Measurements from ENCODE around the gene ARHGEF28. TPM values are rescaled to one million over a fixed set of nuclear protein-coding genes. Genes with fewer than 3 reads are reported as not detected.

ARHGEF28 gene
- total RNA-seq, 1 donor from 2014 or later: 0.11 TPM

DNA sequence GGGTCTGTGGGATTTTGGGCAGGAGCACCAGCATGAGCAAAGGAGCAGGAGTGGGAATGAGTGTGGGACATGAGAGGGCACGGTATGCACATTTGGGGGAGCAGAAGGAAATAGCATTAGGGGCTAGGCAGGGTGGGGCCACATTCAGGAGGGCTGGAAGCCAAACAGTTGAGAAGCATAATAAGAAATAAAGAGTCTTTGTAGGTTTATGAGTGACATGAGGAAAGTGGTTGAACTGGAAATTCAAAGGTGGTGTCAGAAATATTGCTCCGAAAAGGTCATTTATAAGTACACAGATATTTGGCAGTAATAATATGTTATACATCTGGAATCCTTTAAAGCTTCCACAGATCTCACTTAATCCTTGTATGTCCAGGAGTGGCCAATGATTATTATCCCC lies 26.4 kb downstream of the ARHGEF28 start:
- peaks cover 11% of the 10 kb centered on the region for H3K27me3 Mint-ChIP-seq (ENCODE audit: low read depth)
- no peak for DNase-seq (ENCODE audit: low spot score)
- no peaks in the 10 kb centered on the region for H3K36me3 Mint-ChIP-seq (ENCODE audit: low read depth)
- no peak overlapping the region for H3K4me3 Mint-ChIP-seq (ENCODE audit: low read depth)
- H3K4me1 Mint-ChIP-seq (ENCODE audit: low read depth): no peaks in the 10 kb centered on the region
- no peaks in the 10 kb centered on the region for H3K9me3 Mint-ChIP-seq
- H3K27ac Mint-ChIP-seq: no peak overlapping the region
- intact Hi-C loops (cut with micrococcal nuclease): no loop called here

DNA sequence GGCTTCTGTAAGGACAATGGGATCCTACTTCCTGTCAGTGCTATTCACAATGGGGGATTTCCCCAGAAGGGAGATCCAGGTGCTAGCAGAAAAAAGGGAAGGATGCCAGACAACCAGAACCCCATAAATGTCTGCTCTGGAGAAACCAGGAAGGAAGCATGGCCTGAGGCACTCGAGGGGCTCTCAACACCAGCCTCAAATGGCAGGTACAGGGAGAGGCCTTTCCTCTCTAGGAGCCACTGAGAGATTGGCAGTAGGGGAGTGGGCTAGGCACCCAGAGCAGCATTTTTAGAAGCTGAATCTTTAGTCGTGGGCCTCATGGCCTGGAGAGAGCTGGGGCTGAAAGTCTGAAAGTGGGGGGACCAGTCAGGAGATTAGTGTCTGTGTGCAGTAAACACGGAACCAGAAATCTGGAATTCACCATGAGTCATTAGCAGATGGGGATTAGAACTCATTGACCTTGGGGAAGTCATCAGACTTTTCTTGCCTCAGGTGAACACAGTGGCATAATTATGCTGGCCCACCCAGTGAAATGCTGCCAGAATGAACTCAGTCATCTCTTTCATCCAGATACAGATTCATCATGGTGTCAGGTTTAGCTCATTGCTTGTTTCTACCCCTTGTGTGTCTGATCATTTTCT lies 28.3 kb downstream of the ARHGEF28 start:
- intact Hi-C loops (cut with micrococcal nuclease): no loop called here
- Mint-ChIP-seq H3K9me3 (no peaks in the 10 kb centered on the region), H3K27me3 (ENCODE audit: low read depth) (peaks cover 2% of the 10 kb centered on the region), H3K36me3 (ENCODE audit: low read depth) (no peaks in the 10 kb centered on the region), H3K4me3 (ENCODE audit: low read depth) (no peak overlapping the region), H3K4me1 (ENCODE audit: low read depth) (no peaks in the 10 kb centered on the region), H3K27ac (no peak overlapping the region)
- DNase-seq (ENCODE audit: low spot score): no peak

DNA sequence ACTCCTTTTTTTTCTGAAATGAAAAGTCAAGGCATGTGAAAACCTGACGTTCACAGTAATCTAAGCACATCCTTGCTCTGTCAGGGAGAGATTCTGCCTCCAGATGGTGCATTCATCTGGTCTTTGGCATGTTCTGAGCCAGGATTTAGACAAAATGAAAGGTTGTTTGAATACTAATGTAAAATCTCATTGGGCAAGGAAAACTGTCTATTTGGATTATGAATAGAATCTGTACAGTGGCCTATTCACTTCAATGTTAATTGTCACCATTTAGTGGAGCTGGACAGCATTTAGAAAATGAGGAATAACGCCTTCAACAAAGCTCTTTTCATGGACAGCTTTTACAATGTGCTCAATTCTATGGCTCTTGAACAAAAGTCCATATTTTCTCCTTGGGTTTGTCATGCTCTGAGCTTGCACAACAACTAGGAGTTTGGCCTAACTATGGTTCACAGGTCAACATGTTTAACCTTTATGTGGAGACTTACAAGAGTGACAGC lies 28.9 kb downstream of the ARHGEF28 start:
- Mint-ChIP-seq H3K4me3 (ENCODE audit: low read depth) (no peak overlapping the region), H3K27me3 (ENCODE audit: low read depth) (peaks cover 2% of the 10 kb centered on the region), H3K9me3 (no peaks in the 10 kb centered on the region), H3K36me3 (ENCODE audit: low read depth) (no peaks in the 10 kb centered on the region), H3K27ac (no peak overlapping the region), H3K4me1 (ENCODE audit: low read depth) (no peaks in the 10 kb centered on the region)
- intact Hi-C loops (cut with micrococcal nuclease): no loop called here
- DNase-seq (ENCODE audit: low spot score): no peak

DNA sequence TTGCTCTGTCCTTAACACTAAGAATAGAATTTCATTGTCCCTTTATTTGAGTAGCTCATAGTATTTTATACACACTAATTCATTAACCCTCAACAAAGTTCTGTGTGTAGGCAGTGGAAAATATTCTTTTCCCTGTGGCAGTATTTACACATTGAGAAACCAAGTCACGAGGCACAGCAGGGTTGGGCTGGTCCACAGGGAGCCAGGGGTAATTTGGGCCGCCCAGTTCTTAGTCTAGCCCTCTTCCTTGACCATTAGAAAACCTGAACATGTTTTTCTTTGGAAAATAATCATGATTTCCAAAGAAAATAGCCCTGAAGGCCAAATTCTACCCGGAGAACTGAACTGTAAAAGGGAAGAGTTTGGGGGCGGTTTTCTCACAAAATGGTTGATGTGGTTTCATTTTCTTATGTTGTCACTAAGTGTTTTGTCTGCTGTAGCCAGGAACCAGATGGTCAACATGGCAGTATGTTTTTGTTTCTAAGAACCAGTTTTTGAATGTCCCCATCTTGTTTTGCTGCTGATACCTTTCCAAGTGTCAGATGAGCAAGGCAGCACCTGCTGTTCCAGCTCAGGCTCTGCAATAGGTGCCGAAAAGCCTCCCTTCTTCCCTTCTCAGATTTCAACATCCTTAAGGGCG lies 29.6 kb downstream of the ARHGEF28 start:
- Mint-ChIP-seq H3K9me3 (no peaks in the 10 kb centered on the region), H3K27ac (no peak overlapping the region), H3K27me3 (ENCODE audit: low read depth) (peaks cover 7% of the 10 kb centered on the region), H3K4me3 (ENCODE audit: low read depth) (no peak overlapping the region), H3K36me3 (ENCODE audit: low read depth) (no peaks in the 10 kb centered on the region), H3K4me1 (ENCODE audit: low read depth) (no peaks in the 10 kb centered on the region)
- intact Hi-C loops (cut with micrococcal nuclease): no loop called here
- DNase-seq (ENCODE audit: low spot score): no peak

DNA sequence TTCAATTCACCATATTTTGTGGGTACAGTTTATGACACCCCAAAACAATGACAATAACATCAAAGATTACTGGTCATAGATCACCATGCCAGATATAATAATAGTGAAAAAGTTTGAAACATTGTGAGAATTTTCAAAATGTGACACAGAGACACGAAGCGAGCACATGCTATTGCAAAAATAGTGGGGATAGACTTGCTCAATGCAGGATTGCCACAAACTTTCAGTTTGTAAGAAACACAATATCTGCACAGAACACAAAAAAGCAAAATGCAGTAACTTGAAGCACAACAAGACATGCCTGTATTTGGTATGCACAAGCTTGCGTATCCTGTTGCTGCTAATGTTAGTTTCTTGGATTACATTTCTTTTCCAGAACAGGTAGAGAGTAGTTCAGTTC lies 35.8 kb downstream of the ARHGEF28 start:
- Mint-ChIP-seq H3K9me3 (no peaks in the 10 kb centered on the region), H3K36me3 (ENCODE audit: low read depth) (no peaks in the 10 kb centered on the region), H3K4me3 (ENCODE audit: low read depth) (no peak overlapping the region), H3K27ac (no peak overlapping the region), H3K27me3 (ENCODE audit: low read depth) (peaks cover 17% of the 10 kb centered on the region), H3K4me1 (ENCODE audit: low read depth) (no peaks in the 10 kb centered on the region)
- intact Hi-C loops (cut with micrococcal nuclease): no loop called here
- no peak for DNase-seq (ENCODE audit: low spot score)

DNA sequence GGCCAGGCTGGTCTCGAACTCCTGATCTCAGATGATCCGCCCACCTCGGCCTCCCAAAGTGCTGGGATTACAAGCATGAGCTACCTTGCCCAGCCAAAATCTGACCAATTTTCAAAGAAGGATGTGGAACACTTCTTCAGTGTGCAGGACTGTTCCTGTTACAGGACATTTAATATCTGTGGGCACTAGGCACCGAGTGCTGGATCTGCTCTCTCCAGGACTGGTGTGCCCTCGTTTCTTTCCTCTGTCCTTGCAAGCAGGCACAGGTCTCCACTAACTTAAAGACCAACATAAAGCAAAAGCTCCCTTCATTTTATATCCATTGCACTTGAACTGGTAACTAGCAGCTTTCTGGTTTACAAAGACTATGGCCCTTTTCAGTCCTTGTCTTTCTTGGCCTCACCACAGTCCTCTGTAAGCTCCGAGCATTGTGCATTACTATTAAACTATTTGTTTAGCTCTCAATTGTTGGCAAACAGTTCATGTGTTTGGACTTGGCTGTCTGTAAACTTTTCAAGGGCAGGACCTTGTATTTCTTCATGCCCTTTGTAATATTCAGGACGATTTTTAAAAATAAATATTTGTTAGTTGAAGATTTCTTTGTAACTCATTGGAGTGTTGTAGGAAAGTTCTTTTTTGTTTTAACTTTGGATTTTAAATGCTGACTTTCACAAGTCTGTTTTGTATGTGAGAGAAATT lies 37.3 kb downstream of the ARHGEF28 start:
- peaks cover 25% of the 10 kb centered on the region for H3K27me3 Mint-ChIP-seq (ENCODE audit: low read depth)
- no peak overlapping the region for H3K27ac Mint-ChIP-seq
- no peaks in the 10 kb centered on the region for H3K36me3 Mint-ChIP-seq (ENCODE audit: low read depth)
- intact Hi-C loops (cut with micrococcal nuclease): no loop called here
- no peaks in the 10 kb centered on the region for H3K4me1 Mint-ChIP-seq (ENCODE audit: low read depth)
- no peak overlapping the region for H3K4me3 Mint-ChIP-seq (ENCODE audit: low read depth)
- no peaks in the 10 kb centered on the region for H3K9me3 Mint-ChIP-seq
- no peak for DNase-seq (ENCODE audit: low spot score)

DNA sequence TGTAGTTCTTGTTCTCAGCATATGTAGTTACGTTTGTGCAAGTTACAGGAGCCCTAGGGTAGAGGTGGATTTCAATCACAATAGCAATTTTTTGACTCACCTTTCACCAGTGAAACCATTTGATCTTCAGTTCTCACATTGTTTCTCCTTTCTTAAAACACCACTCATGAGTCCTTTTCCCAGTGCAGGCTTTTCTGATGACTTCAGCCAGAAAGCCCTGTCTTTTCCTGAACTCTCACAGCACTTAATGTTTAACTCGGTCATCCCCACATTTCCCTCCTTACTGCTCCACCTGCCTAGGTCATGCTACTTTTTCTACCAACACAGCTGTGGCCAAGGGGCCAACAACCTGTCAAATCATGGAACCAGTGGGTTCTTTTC lies 37.9 kb downstream of the ARHGEF28 start:
- no peak for DNase-seq (ENCODE audit: low spot score)
- no peaks in the 10 kb centered on the region for H3K36me3 Mint-ChIP-seq (ENCODE audit: low read depth)
- H3K27ac Mint-ChIP-seq: no peak overlapping the region
- no peaks in the 10 kb centered on the region for H3K9me3 Mint-ChIP-seq
- intact Hi-C loops (cut with micrococcal nuclease): no loop called here
- no peak overlapping the region for H3K4me3 Mint-ChIP-seq (ENCODE audit: low read depth)
- H3K4me1 Mint-ChIP-seq (ENCODE audit: low read depth): no peaks in the 10 kb centered on the region
- H3K27me3 Mint-ChIP-seq (ENCODE audit: low read depth): peaks cover 25% of the 10 kb centered on the region

DNA sequence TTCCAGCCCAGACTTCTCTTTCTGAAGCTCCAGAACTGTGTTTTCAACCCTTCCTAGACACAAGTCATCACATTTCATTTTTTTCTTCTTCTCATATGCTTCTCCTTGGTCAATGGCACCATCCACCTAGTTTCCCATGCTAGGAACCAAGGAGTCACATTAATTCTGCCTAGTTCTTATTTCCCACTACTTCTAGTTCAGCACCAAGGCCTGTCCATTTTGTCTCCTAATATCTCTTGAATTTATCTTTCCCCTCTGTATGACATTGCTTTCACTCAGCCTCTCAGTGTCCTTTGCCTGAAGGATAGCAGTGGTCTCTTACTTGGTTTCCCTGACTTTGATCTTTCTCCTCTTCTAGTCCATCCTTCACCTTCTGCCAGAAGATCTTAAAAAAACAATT lies 38.8 kb downstream of the ARHGEF28 start:
- no peak for DNase-seq (ENCODE audit: low spot score)
- no peak overlapping the region for H3K27ac Mint-ChIP-seq
- peaks cover 25% of the 10 kb centered on the region for H3K27me3 Mint-ChIP-seq (ENCODE audit: low read depth)
- H3K9me3 Mint-ChIP-seq: no peaks in the 10 kb centered on the region
- intact Hi-C loops (cut with micrococcal nuclease): no loop called here
- H3K4me3 Mint-ChIP-seq (ENCODE audit: low read depth): no peak overlapping the region
- H3K4me1 Mint-ChIP-seq (ENCODE audit: low read depth): no peaks in the 10 kb centered on the region
- no peaks in the 10 kb centered on the region for H3K36me3 Mint-ChIP-seq (ENCODE audit: low read depth)

DNA sequence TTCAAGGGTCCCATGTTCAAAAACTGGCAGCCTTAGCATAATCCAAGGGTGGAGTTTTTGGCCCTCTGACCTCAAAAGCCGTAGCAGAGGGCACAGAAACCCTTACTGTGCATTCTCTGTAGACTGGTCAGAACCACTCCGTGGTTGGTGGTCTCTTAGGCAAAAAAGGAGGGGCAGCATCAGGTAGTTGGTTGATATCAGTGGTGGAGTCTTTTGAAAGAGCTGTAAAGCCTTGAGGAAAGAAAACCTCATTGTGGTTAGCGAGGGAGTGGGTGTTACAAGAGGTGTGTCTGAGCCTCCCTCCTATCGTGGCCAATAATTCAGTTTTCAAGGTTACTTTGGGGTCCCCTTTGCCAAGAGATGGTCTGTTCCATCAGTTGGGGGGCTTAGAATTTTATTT lies 40.9 kb downstream of the ARHGEF28 start:
- no peak overlapping the region for H3K4me3 Mint-ChIP-seq (ENCODE audit: low read depth)
- H3K4me1 Mint-ChIP-seq (ENCODE audit: low read depth): no peaks in the 10 kb centered on the region
- peaks cover 24% of the 10 kb centered on the region for H3K27me3 Mint-ChIP-seq (ENCODE audit: low read depth)
- H3K27ac Mint-ChIP-seq: no peak overlapping the region
- intact Hi-C loops (cut with micrococcal nuclease): no loop called here
- no peak for DNase-seq (ENCODE audit: low spot score)
- no peaks in the 10 kb centered on the region for H3K9me3 Mint-ChIP-seq
- no peaks in the 10 kb centered on the region for H3K36me3 Mint-ChIP-seq (ENCODE audit: low read depth)

DNA sequence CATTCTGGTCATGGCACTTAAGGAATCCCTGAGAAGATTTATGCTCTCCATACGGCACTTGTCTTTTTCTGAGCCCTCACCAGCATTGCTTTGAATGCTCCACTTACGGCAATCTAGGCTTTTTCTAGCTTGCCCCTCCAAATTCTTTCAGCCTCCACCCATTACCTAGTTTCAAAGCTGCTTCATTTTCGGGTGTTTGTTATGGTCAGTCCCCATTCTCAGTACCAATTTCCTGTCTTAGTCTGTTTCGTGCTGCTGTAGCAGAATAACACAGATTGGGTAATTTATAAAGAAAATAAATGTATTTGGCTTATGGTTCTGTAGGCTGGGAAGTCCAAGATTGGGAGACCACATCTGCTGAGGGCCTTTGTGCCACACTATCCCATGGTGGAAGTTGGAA lies 42.0 kb downstream of the ARHGEF28 start:
- Mint-ChIP-seq H3K27ac (no peak overlapping the region), H3K4me3 (ENCODE audit: low read depth) (no peak overlapping the region), H3K27me3 (ENCODE audit: low read depth) (peaks cover 24% of the 10 kb centered on the region), H3K36me3 (ENCODE audit: low read depth) (no peaks in the 10 kb centered on the region), H3K4me1 (ENCODE audit: low read depth) (no peaks in the 10 kb centered on the region), H3K9me3 (no peaks in the 10 kb centered on the region)
- no peak for DNase-seq (ENCODE audit: low spot score)
- intact Hi-C loops (cut with micrococcal nuclease): no loop called here

DNA sequence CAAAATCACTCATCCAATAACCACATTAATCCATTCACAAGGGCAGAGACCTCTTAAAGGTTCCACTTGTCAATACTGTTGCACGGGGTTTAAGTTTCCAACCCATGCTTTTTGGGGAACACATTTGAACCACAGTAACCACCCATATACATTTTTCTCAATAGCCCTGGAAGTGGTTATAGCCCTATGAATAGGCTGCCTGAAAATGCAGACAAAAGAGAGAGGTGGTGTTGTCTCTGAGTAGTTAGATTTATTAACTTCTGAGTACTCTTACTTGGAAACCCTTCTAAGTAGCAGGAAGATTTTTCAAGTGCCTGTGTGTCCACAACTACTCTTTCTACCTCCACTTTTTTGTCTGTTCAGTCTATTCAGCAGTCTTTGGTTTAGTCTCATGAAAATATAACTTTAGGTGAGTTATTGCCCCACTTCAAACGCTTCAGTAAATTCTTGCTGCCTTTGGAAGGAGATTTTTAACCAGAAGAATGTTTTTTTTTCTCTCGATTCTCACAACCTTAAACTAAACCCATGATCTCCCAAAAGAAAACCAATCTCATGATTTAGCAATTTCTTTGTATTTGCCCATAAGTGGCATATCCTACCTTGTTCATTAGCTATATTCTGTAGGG lies 42.6 kb downstream of the ARHGEF28 start:
- peaks cover 24% of the 10 kb centered on the region for H3K27me3 Mint-ChIP-seq (ENCODE audit: low read depth)
- H3K4me3 Mint-ChIP-seq (ENCODE audit: low read depth): no peak overlapping the region
- intact Hi-C loops (cut with micrococcal nuclease): no loop called here
- H3K27ac Mint-ChIP-seq: no peak overlapping the region
- H3K4me1 Mint-ChIP-seq (ENCODE audit: low read depth): no peaks in the 10 kb centered on the region
- no peaks in the 10 kb centered on the region for H3K9me3 Mint-ChIP-seq
- no peak for DNase-seq (ENCODE audit: low spot score)
- no peaks in the 10 kb centered on the region for H3K36me3 Mint-ChIP-seq (ENCODE audit: low read depth)

DNA sequence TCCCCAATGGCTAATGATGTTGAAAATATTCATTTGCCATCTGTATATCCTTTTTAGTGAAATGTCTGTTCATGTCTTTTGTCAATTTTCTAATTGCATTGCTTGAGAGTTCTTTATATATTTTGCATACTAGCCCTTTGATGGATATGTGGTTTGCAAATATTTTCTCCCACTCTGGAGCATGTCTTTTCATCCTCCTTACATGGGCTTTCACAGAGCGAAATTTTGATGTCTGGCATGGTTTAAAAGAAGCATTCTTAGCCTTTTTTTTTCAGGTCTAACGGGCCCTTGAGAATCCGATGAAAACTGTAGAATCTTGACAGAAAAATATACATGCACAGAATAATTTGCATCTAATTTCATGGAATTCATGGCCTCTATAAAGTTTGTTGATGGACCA lies 44.7 kb downstream of the ARHGEF28 start:
- Mint-ChIP-seq H3K36me3 (ENCODE audit: low read depth) (no peaks in the 10 kb centered on the region), H3K27ac (no peak overlapping the region), H3K9me3 (no peaks in the 10 kb centered on the region), H3K4me1 (ENCODE audit: low read depth) (no peaks in the 10 kb centered on the region), H3K27me3 (ENCODE audit: low read depth) (peaks cover 15% of the 10 kb centered on the region), H3K4me3 (ENCODE audit: low read depth) (no peak overlapping the region)
- no peak for DNase-seq (ENCODE audit: low spot score)
- intact Hi-C loops (cut with micrococcal nuclease): no loop called here

DNA sequence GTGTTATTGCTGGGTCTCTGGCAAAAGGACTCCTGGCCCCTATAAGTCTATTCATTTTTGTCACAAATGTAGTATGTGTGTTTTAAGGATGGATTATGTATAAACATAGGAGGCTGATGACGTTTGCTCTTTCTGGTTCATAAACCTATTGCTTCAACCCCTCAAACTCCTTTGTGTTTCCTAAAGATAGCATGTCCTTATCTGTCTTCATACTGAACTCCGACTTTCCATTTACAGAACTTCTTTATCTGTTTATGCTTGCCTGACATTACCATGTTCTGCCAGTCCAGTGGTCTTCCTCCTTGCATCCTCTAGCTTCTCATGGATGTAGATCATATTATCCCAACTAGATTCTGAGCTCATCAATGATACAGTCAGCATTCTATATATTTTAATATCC lies 46.1 kb downstream of the ARHGEF28 start:
- H3K36me3 Mint-ChIP-seq (ENCODE audit: low read depth): no peaks in the 10 kb centered on the region
- no peaks in the 10 kb centered on the region for H3K4me1 Mint-ChIP-seq (ENCODE audit: low read depth)
- intact Hi-C loops (cut with micrococcal nuclease): no loop called here
- no peak overlapping the region for H3K4me3 Mint-ChIP-seq (ENCODE audit: low read depth)
- no peak overlapping the region for H3K27ac Mint-ChIP-seq
- no peaks in the 10 kb centered on the region for H3K9me3 Mint-ChIP-seq
- peaks cover 12% of the 10 kb centered on the region for H3K27me3 Mint-ChIP-seq (ENCODE audit: low read depth)
- no peak for DNase-seq (ENCODE audit: low spot score)
